Transverse colon (tissue), 3 donors: Measurements from ENCODE around the gene FGD4.

ENCODE experiments used
- EP300 ChIP-seq: sonication (generic); formaldehyde crosslinking; IDR thresholded peaks from one replicate; pipeline ENCODE4 v1.6.1; 2017; ENCODE audit warnings: antibody characterized with exemption, low read depth
- POLR2AphosphoS5 ChIP-seq, 3 donors: sonication (generic); formaldehyde crosslinking; IDR thresholded peaks; one replicate each; pipeline ENCODE4 v1.6.1; 2016; ENCODE audit warnings: antibody characterized with exemption in 3 of 3

DNA sequence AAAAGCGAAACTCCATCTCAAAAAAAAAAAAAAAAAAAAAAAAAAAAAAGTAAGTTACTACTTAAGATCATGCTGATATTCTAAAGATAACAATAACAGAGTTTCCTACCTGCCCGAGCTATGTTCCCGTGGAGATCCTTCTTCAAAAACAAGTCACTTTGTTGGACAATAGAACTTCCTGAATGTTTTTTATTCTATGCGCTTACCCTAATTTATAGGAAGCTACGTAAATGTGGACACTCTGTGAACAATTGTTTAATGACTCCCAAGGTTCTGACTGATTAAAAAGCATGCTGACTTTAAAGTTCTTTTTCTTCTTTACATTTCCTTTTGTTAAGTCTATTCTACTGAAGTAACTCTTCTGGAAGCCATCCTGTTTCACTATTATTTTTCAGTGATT lies 52.5 kb downstream of the FGD4 start:
- no peak for TF ChIP-seq POLR2AphosphoS5 (IDR thresholded peaks at IDR 0.05)
- no peak for TF ChIP-seq EP300
